PC-9 (cell line): ENCODE data around the gene SMYD2.

Experiments
- CTCF ChIP-seq: fragments of 200-600 bp; sonication (generic); conservative IDR thresholded peaks from 2 replicates; pipeline ENCODE4 v1.6.1; 2017; ENCODE audit warnings: mixed run types, antibody characterized with exemption, mild to moderate bottlenecking, moderate library complexity
- EZH2 ChIP-seq: fragments of 200-600 bp; sonication (generic); IDR thresholded peaks from 2 replicates; pipeline ENCODE4 v1.8.0; 2017; ENCODE audit warnings: antibody characterized with exemption, low read depth

GRCh38 chr1:214303141-214303930 lies 22.4 kb downstream of the SMYD2 start:
- TF ChIP-seq CTCF = no peak
- no peak for TF ChIP-seq EZH2
